HCT116 (cell line): ENCODE data around the gene IL25. TPM values are rescaled to one million over a fixed set of nuclear protein-coding genes. Genes with fewer than 3 reads are reported as not detected.
A peak's percentile ranks its signal among the peaks of the same experiment; 100 is the strongest.

Experiments
- ATAC-seq: fragments of 200-7000 bp; cut with Tn5 transposase; 2 replicates; pipeline ENCODE4 v1.9.1; 2020; ENCODE audit warnings: mild to moderate bottlenecking, moderate library complexity
- BruUV-seq: library from RNA; stranded (reverse); fragments of 400-500 nt; replicated peaks from 2 replicates; lab custom pipeline; 2021; lab: Mats Ljungman, UMichigan
- CTCF ChIA-PET: fragments of 300-600 bp; sonication (Branson Sonifier 250); formaldehyde crosslinking; loops from one replicate; lab custom pipeline; 2021; ENCODE audit warnings: antibody characterized with exemption; lab: Charles Lee
- POLR2A ChIA-PET: fragments of 300-600, 350-600 bp; sonication (Branson Sonifier 250); formaldehyde crosslinking; loops from one replicate; lab custom pipeline; 2021; ENCODE audit warnings: antibody characterized with exemption; lab: Charles Lee
- RAD21 ChIA-PET, 2 experiments: fragments of 300-600 bp; sonication (Branson Sonifier 250); formaldehyde crosslinking; loops; one replicate each; lab custom pipeline; 2023; ENCODE audit warnings: low total read pairs in 2 of 2; ENCODE audit not compliant: uncharacterized antibody in 2 of 2, unreplicated experiment in 2 of 2, low non-redundant PET in 1 of 2; lab: Charles Lee
- DNase-seq: peaks from one replicate; pipeline ENCODE4 v3.0.0-alpha.2; 2010; ENCODE audit warnings: low read depth, low spot score
- H2AFZ ChIP-seq: fragments of 200-600 bp; shearing (Covaris generic), sonication (generic); 2 replicates; pipeline ENCODE4 v1.6.1; 2017; ENCODE audit warnings: low read depth, mixed run types, mixed read lengths, antibody characterized with exemption, low read length; ENCODE audit not compliant: poor library complexity, severe bottlenecking
- H3K27ac ChIP-seq: 2 replicates; pipeline ENCODE4 v1.5.1; 2012; ENCODE audit warnings: low read depth, low read length
- H3K27me3 ChIP-seq: fragments of 200-600 bp; sonication (generic); 2 replicates; pipeline ENCODE4 v1.6.1; 2016; ENCODE audit warnings: mixed run types, low read length, mixed read lengths; ENCODE audit not compliant: insufficient read depth
- H3K36me3 ChIP-seq, 2 experiments: fragments of 200-500 bp in 1 of 2; fragments of 200-600 bp in 1 of 2; sonication (Bioruptor generic) in 1 of 2; sonication (generic) in 1 of 2; 2 replicates each; pipeline versions ENCODE4 v1.5.1 to v1.6.1; 2014 to 2016; ENCODE audit warnings: low read length in 2 of 2, inconsistent platforms in 1 of 2, mixed read lengths in 1 of 2, mixed run types in 1 of 2; ENCODE audit not compliant: insufficient read depth in 2 of 2, control insufficient read depth in 1 of 2
- H3K4me1 ChIP-seq, 2 experiments: fragments of 200-600 bp in 1 of 2; sonication (generic) in 1 of 2; 2 replicates each; pipeline versions ENCODE4 v1.5.1 to v1.6.1; 2012 to 2017; ENCODE audit warnings: low read length in 2 of 2, inconsistent platforms in 1 of 2, mild to moderate bottlenecking in 1 of 2, mixed read lengths in 1 of 2, mixed run types in 1 of 2, moderate library complexity in 1 of 2; ENCODE audit not compliant: insufficient read depth in 2 of 2, control insufficient read depth in 1 of 2
- H3K4me2 ChIP-seq: fragments of 200-600 bp; sonication (generic); 2 replicates; pipeline ENCODE4 v1.6.1; 2017; ENCODE audit warnings: mixed run types, low read length, mixed read lengths
- H3K4me3 ChIP-seq, 2 experiments: fragments of 200-600 bp in 1 of 2; sonication (generic) in 1 of 2; replicated peaks in 1 of 2; 2 replicates each; pipeline ENCODE4 v1.5.1; 2011 to 2016; ENCODE audit warnings: low read length in 2 of 2, control low read depth in 1 of 2, low read depth in 1 of 2, mild to moderate bottlenecking in 1 of 2, mixed read lengths in 1 of 2, mixed run types in 1 of 2
- H3K79me2 ChIP-seq: fragments of 200-600 bp; sonication (generic); 2 replicates; pipeline ENCODE4 v1.6.1; 2017; ENCODE audit warnings: mild to moderate bottlenecking, mixed run types, low read length, moderate library complexity, mixed read lengths; ENCODE audit not compliant: insufficient read depth
- H3K9ac ChIP-seq: fragments of 200-600 bp; sonication (generic); 2 replicates; pipeline ENCODE4 v1.6.1; 2016; ENCODE audit warnings: low read length, mixed read lengths
- H3K9me2 ChIP-seq: fragments of 200-600 bp; sonication (generic), shearing (Covaris generic); 2 replicates; pipeline ENCODE4 v1.6.1; 2017; ENCODE audit warnings: mixed run types, mild to moderate bottlenecking, moderate library complexity; ENCODE audit not compliant: insufficient read depth
- H3K9me3 ChIP-seq, 2 experiments: fragments of 200-500 bp in 1 of 2; fragments of 200-600 bp in 1 of 2; sonication (Bioruptor generic) in 1 of 2; sonication (generic) in 1 of 2; 2 replicates each; pipeline ENCODE4 v1.6.1; 2014 to 2017; ENCODE audit warnings: low read length in 2 of 2, mixed read lengths in 2 of 2, inconsistent platforms in 1 of 2, low read depth in 1 of 2, mild to moderate bottlenecking in 1 of 2, mixed run types in 1 of 2, moderate library complexity in 1 of 2; ENCODE audit not compliant: control insufficient read depth in 1 of 2, insufficient read depth in 1 of 2
- H4K20me1 ChIP-seq: fragments of 200-600 bp; sonication (generic), shearing (Covaris generic); 2 replicates; pipeline ENCODE4 v1.6.1; 2017; ENCODE audit warnings: mixed run types, mild to moderate bottlenecking, moderate library complexity; ENCODE audit not compliant: insufficient read depth
- EGR1 ChIP-seq: IDR thresholded peaks from 2 replicates; pipeline ENCODE4 v1.6.1; 2012; ENCODE audit warnings: low read depth
- EZH2 ChIP-seq: fragments of 200-600 bp; sonication (generic); IDR thresholded peaks from 2 replicates; pipeline ENCODE4 v1.6.1; 2017; ENCODE audit warnings: antibody characterized with exemption, mixed run types
- EZH2phosphoT487 ChIP-seq: fragments of 200-600 bp; IDR thresholded peaks from 2 replicates; pipeline ENCODE4 v1.6.1; 2018; ENCODE audit warnings: antibody characterized with exemption, borderline replicate concordance
- FOSL1 ChIP-seq: IDR thresholded peaks from 2 replicates; pipeline ENCODE4 v1.6.1; 2012; ENCODE audit warnings: low read depth
- JUND ChIP-seq: IDR thresholded peaks from 2 replicates; pipeline ENCODE4 v1.6.1; 2012
- POLR2A ChIP-seq: IDR thresholded peaks from 2 replicates; pipeline ENCODE4 v1.7.0; 2011; ENCODE audit warnings: borderline replicate concordance; ENCODE audit not compliant: insufficient read depth, insufficient read length; ENCODE audit errors: extremely low read depth
- POLR2AphosphoS5 ChIP-seq: IDR thresholded peaks from 2 replicates; pipeline ENCODE4 v1.6.1; 2011; ENCODE audit warnings: mild to moderate bottlenecking, low read depth, low read length, moderate library complexity
- TCF7L2 ChIP-seq: IDR thresholded peaks from 2 replicates; pipeline ENCODE4 v1.7.0; 2011; ENCODE audit warnings: borderline replicate concordance, inconsistent platforms; ENCODE audit not compliant: insufficient read depth, insufficient read length; ENCODE audit errors: extremely low read depth
- ZNF274 ChIP-seq: fragments of 200-500 bp; sonication (Bioruptor generic); IDR thresholded peaks from 2 replicates; pipeline ENCODE4 v1.6.1; 2014; ENCODE audit warnings: mild to moderate bottlenecking, low read depth, low read length, inconsistent platforms
- intact Hi-C: fragments of 100-400 bp; cut with micrococcal nuclease; formaldehyde crosslinking; loops from 2 replicates; pipeline ENCODE4 v1.10.0; 2022
- total RNA-seq: library from RNA; stranded (reverse); gene quantifications from one replicate; pipeline ENCODE4 v1.2.1, GENCODE V29; 2021; ENCODE audit not compliant: unreplicated experiment
- TF ChIP-seq, protein P1 (sequence below): IDR thresholded peaks from 2 replicates; pipeline ENCODE4 v1.6.1; 2012
- TF ChIP-seq, protein P2 (sequence below): IDR thresholded peaks from 2 replicates; pipeline ENCODE4 v1.6.1; 2012; ENCODE audit warnings: low read depth
- TF ChIP-seq, protein P3 (sequence below): IDR thresholded peaks from 2 replicates; pipeline ENCODE4 v1.6.1; 2012

Gene IL25
- total RNA-seq, 1 experiment from 2014 or later, result not detected

DNA sequence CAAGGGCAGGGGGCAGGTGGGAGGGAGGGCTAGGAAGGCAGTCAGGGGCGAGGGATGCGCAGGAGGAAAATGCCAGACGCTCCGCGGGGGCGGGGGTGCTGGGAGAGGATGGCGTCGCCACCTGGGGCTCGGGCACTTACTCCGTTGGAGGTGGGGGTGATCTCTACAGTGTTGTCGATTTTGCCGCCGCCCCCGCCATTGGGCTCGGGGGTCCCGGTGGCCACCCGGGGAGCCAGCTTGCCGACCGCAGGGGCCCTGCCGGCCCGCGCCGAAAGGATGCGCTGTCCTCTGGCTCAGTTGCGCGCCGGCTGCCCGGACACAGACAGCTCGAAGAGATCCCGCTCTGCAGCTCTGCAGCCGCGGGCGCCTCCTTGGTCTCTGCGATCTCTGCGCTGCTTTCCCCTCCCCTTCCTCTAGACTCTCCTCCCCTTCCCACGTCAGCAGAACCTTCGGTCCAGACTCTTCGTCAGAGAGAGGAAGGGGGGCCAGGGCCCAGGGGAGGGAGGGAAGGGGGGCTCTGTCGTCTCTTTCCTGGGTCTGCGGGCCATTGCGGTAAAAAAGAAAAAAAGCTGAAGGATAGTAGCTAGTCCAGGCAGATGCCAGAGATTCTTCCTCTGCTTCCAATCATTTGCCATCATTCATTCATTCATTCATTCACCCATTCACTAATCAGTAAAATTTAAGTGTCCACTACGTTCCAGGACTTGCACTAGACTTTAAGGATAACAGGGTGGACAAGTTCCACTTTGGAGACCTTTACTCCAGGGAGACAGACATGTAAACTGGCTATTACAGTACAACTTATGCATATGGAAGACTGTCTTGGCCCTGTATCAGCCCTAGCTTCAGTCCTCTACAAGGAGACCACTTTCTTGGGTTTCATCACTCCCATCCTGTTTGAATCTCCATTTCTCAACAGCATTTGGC, 19.8 kb upstream of the IL25 start, which contains the start of gene SLC22A17:
SLC22A17 (minus strand) TSS at position 382 of the 927 bp plus-strand sequence.
- no peak within 1 kb of the TSS for H2AFZ ChIP-seq

DNA sequence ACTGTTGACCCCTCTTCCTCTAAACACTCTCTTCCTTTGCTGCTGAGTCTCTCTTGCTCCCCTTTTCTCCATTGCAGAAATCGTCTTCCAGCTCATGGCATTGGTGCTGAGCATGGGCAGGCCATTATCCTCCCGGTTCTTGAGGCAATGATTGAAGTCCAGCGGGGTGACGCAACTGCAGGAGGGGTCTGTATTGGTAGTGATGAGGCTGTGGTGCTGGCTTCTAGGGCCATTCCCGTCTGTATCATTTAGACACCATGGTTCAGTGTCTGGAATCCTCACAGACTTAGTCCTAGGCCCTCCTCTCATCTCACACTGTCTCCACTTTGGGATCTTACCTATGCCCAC, 19.2 kb upstream of the IL25 start:
- Histone ChIP-seq H3K36me3 (no peaks in the 10 kb centered on the region), H3K27me3 (no peaks in the 10 kb centered on the region), H4K20me1 (no peaks in the 10 kb centered on the region)
- ChIA-PET RAD21 (no interaction called here), POLR2A (no interaction called here)
- intact Hi-C loops, result no loop called here
- ATAC-seq (no peak), DNase-seq (no peak)
- TF ChIP-seq ZNF274, result no peak
- TF ChIP-seq, protein P1, sequence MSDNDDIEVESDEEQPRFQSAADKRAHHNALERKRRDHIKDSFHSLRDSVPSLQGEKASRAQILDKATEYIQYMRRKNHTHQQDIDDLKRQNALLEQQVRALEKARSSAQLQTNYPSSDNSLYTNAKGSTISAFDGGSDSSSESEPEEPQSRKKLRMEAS, result no peak
- TF ChIP-seq, protein P2, sequence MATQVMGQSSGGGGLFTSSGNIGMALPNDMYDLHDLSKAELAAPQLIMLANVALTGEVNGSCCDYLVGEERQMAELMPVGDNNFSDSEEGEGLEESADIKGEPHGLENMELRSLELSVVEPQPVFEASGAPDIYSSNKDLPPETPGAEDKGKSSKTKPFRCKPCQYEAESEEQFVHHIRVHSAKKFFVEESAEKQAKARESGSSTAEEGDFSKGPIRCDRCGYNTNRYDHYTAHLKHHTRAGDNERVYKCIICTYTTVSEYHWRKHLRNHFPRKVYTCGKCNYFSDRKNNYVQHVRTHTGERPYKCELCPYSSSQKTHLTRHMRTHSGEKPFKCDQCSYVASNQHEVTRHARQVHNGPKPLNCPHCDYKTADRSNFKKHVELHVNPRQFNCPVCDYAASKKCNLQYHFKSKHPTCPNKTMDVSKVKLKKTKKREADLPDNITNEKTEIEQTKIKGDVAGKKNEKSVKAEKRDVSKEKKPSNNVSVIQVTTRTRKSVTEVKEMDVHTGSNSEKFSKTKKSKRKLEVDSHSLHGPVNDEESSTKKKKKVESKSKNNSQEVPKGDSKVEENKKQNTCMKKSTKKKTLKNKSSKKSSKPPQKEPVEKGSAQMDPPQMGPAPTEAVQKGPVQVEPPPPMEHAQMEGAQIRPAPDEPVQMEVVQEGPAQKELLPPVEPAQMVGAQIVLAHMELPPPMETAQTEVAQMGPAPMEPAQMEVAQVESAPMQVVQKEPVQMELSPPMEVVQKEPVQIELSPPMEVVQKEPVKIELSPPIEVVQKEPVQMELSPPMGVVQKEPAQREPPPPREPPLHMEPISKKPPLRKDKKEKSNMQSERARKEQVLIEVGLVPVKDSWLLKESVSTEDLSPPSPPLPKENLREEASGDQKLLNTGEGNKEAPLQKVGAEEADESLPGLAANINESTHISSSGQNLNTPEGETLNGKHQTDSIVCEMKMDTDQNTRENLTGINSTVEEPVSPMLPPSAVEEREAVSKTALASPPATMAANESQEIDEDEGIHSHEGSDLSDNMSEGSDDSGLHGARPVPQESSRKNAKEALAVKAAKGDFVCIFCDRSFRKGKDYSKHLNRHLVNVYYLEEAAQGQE, result no peak
- no peak for TF ChIP-seq JUND
- TF ChIP-seq FOSL1, result no peak
- TF ChIP-seq POLR2A, result no peak
- TF ChIP-seq TCF7L2, result no peak
- TF ChIP-seq, protein P3, sequence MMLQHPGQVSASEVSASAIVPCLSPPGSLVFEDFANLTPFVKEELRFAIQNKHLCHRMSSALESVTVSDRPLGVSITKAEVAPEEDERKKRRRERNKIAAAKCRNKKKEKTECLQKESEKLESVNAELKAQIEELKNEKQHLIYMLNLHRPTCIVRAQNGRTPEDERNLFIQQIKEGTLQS, result no peak
- TF ChIP-seq EZH2phosphoT487, result no peak
- no peak for TF ChIP-seq POLR2AphosphoS5
- TF ChIP-seq, all 23 proteins: peak for 0
- BruUV-seq, result no TSS peak
- CTCF ChIA-PET, result interaction anchor here (2.0 kb wide), 1 partner anchor 27 kb away, joined by 7 read pairs; no protein-coding TSS in a partner anchor
- no peak overlapping the region for H3K9ac ChIP-seq
- H3K4me1 ChIP-seq, result 0 out of 4 replicates have a peak, but pooled peaks cover 0 to 2% of the 10 kb centered on the region in 2 experiments
- H3K27ac ChIP-seq, result no peak overlapping the region
- peak overlapping the region; percentile 72; the same call in 1 of the 2 replicates for H3K4me2 ChIP-seq
- no peaks in the 10 kb centered on the region for H3K9me2 ChIP-seq
- H3K79me2 ChIP-seq, result no peaks in the 10 kb centered on the region
- no peak overlapping the region for H2AFZ ChIP-seq
- H3K9me3 ChIP-seq, result no peaks in the 10 kb centered on the region
- H3K4me3 ChIP-seq, result no peak overlapping the region

More for the DNA sequence above, 19.8 kb upstream of the IL25 start, which contains the start of gene SLC22A17:
- peak within 1 kb of the TSS; percentile 50 to 60 for H3K4me3 ChIP-seq
- intact Hi-C loops, result no loop called here
- H3K9me2 ChIP-seq, result no peaks in the 10 kb centered on the region
- DNase-seq (peak; percentile 13), ATAC-seq (peak; percentile 91)
- H3K4me2 ChIP-seq, result peak within 1 kb of the TSS; percentile 72
- BruUV-seq, result no TSS peak
- peak within 1 kb of the TSS; percentile 41 for H3K9ac ChIP-seq
- POLR2A ChIA-PET, result no interaction called here
- TF ChIP-seq EZH2 (no peak), POLR2AphosphoS5 (peak; percentile 80), EGR1 (0 out of 2 replicates have a peak, but pooled peaks have one; percentile 30)
- TF ChIP-seq, all 23 proteins: peak for 2
- no peaks in the 10 kb centered on the region for H3K9me3 ChIP-seq
- CTCF ChIA-PET, result interaction anchor here (2.0 kb wide), 1 partner anchor 27 kb away, joined by 7 read pairs; no protein-coding TSS in a partner anchor
- 0 out of 4 replicates have a peak, but pooled peaks cover 0 to 2% of the 10 kb centered on the region in 2 experiments for H3K4me1 ChIP-seq
- H3K27me3 ChIP-seq, result no peaks in the 10 kb centered on the region
- RAD21 ChIA-PET, result no interaction called here
- no peaks in the 10 kb centered on the region for H4K20me1 ChIP-seq
- no peaks in the 10 kb centered on the region for H3K36me3 ChIP-seq
- H3K27ac ChIP-seq, result peak within 1 kb of the TSS; percentile 25; the same call in 1 of the 2 replicates
- H3K79me2 ChIP-seq, result no peaks in the 10 kb centered on the region
